ENCODE data around the gene GINS1.
"Not testable (repeated sequence)": the region's sequence is repeated elsewhere in the genome, so short reads cannot be mapped to it uniquely, and the experiment has no call there.

Gene GINS1

DNA sequence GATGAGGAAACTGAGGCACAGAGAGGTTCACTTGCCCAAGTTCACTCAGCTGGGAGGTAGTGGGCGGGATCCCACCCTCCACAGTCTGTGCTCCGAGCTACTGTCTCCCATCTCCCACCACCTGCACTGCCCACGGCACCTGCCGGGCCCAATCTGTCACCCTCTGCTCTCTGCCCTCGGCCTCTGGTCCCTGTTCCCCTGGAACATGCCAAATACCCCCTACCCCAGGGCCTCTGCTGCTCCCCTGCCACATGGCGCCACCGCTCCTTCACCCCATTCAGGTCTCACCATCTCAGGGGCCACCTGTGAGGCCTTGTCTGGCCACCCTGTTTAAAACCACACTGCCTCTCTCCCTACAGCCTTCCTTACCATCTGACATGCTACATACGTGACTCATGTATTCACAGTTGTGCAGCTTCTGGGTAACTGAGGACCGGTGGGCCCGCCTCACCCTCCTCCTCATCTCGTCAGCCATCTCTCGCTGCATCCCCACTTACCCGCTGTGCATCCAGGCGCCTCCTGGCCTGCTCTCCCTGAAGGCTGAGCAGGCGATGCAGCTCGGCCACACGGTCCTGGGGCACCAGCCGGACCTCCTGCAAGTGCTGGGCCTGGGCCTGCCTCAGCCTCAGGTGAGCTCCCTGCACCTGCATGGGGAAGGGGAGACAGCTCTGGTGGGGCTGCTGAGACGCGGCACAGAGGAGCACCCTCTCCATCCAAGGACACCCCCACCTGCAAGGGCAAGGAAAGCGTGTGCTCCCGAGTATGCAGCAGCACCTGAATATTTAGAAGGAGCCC, 50.6 kb downstream of the GINS1 start:
- peak; percentile 18 for DNase-seq

GRCh38 chr20:25459111-25459830, 51.8 kb downstream of the GINS1 start:
- no peak for DNase-seq

DNA sequence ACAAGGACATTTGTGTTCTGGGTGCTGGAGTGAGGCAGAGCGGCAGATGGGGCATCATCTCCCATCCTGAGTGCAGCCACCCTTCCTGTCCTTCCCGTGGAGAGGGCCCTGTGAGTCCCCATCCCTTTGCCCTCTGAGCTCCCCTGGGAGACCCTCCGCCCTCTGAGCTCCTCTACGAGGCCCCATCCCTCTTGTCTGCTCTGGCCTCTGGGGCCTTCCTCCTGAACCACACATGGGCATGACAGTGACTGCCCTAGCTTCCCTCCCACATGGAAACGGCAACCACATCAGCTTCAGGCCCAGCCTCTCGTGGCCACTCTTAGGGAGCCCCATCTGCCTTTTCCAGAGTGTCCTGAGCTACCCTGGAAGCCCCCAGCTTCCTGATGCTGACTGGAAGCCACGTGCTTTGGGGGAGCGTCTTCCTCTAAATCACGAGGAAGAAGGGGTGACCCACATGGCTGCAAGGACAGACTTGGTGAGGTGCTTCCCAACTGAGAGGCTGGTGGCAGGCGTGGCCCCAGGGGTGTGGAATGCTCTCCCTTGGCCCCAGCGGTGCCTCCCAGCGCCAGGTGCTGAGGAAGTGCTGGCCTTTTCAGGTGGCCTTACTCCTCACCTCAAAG, 52.6 kb downstream of the GINS1 start:
- no peak for DNase-seq

DNA sequence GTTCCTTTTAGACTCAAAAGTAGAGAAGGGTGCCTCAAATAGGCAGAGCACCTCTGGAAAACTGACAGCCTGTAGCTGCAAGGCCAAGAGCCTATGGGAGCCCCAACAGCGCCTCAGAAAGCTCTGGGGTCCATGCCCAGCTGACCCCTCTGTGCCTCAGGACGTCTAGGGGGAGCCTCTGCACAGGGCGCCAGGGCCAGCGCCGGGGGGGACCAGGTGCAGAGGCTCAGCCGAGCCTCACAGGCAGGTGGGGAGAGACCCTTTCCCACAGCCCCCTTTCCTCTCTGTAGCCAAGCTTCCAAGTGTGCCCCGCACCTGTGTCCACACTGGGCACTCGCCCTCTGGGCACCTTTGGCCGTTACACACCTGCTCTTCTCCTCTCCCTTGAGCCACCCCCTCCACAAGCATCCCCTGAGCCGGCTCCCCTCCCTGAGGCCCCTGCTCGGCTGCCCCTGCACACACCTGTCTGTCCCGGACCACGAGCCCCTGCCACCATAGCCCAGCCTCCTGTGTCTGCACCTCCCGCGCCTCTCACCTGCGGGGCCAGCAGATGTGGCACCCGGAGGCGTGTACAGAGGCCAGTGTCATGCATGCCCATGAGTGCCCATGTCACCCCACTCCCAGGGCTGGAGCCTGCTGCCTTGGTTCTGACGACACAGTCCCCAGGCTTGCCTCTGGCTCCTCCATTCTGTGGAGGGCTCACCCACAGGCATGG, 53.2 kb downstream of the GINS1 start:
- DNase-seq = no peak

DNA sequence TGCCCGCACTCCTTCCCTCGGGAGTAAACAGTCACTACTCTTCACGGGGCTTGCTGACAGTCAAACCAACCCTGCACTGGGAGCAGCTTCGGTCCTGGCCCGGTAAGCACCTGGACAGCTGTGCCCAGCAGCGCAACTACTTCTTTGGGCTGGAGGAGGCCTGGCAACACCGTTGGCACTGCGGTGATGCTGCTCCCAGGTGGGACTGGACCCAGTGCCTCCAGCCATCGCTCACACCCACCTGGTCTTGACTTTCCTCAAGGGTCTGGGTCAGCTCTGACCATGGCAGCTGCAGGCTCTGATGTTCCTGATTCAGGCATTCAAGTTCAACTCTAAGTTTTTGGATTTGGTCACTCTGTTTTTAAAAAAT, 53.8 kb downstream of the GINS1 start:
- no peak for DNase-seq

DNA sequence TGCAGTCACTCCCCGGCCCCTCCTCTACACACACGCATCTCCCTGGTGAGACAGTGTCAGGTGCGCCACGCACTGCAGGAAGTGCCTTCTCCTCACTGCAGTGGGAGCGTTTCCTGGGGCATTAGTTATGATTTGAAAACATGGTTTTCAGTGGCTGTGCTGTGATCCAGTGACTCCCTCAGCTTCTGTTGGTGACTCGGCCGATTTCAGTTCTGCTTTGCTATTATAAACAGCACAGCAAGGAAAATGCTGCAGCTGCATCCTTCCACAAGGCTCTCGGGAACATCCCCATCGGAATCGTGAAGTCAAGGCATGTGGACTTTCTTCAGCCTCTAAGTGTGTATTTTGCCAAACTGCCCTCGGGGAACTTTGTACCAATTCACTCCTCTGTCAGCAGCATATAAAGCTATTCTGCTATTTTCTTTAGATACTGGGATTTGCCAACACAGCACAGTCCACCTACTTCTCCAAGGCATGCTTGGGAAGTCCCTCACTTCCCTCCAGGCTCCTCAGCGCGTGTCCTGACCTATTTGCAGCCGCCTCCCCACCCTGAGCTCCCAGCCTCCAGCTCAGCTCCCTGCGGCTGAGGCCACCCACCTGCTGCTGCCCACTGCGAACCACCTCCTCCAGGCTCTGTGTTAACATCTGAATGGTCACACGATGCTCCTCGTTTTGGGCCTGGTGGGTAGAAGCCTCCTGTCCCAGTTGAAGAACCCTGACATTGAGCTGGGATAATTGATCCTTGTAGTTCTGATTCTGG, 54.5 kb downstream of the GINS1 start:
- no peak for DNase-seq

- DNase-seq = no peak
Observed at GRCh38 chr20:25464501-25465242, 57.2 kb downstream of the GINS1 start.

DNA sequence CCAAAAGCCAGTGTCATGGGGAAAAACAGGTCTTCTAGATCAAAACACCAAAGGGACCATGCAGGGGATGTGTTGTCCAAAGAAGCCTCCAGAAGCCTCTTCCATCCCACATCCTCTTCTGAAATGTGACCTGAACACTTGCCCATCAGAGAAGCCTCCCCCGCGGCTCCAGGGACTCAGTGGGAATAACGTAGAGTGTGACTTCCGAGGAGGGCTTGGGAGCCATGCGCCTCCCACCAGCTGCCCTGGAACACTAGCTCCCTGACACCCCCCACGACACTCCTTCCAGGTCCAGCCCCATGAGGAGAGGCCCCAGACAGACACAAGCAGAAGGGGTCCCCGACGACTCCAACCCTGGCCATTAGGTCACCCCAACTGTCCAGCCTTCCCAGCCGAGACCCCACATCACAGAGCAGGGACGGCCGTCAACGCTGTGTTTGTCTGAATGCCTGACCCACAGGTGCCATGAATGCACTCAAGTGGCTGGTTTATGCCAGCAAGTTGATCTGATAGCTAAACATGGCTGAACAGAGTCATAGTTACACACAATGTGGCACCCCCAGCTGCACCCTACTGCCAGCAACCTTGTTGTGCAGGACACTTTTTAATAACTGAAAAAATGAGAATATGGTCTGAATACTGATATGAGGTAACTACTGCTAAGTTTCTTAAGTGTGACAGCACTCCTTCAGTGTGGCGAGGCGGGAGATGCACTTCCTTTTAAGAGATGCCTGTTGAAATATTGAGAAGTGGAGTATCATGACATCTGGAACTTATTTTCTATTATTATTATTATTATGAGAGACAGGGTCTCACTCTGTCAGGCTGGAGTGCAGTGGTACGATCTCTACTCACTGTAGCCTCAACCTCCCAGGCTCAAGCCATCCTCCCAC, 58.0 kb downstream of the GINS1 start:
- no peak for DNase-seq

DNA sequence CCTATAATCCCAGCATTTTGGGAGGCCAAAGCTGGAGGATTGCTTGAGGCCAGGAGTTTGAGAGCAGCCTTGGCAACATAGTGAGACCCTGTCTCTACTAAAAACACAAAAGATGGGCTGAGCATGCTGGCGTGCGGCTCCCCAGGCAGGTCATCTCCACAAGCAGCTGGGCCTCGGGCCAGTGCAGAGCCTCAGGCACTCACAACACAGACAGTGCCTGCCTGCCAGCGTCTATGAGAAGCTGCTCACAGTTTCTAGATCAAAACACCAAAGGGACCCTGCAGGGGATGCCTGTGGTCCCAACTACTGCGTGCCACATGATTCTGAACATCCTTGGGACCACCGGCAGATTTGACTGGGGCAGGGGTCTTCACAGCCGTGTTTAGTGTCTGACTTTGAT, 59.4 kb downstream of the GINS1 start:
- no peak for DNase-seq

DNA sequence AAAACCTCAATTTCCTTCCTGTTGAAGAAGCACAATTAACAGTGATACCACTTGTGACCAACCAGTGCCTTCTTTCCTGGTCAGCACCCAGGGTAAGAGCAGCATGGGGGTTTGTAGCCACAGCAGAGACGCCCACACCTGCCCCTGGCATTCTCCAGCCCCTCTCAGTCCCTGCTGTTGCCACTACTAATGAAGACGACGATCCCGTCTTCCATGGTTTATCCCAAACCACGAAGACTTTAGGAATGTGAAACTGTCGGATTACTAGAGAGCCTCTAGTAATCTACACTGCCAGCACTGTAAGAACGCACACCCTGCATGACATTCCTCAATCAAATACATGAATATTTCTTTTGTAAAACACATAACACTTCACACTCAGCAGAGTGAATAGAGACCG, 60.0 kb downstream of the GINS1 start:
- DNase-seq = no peak

DNA sequence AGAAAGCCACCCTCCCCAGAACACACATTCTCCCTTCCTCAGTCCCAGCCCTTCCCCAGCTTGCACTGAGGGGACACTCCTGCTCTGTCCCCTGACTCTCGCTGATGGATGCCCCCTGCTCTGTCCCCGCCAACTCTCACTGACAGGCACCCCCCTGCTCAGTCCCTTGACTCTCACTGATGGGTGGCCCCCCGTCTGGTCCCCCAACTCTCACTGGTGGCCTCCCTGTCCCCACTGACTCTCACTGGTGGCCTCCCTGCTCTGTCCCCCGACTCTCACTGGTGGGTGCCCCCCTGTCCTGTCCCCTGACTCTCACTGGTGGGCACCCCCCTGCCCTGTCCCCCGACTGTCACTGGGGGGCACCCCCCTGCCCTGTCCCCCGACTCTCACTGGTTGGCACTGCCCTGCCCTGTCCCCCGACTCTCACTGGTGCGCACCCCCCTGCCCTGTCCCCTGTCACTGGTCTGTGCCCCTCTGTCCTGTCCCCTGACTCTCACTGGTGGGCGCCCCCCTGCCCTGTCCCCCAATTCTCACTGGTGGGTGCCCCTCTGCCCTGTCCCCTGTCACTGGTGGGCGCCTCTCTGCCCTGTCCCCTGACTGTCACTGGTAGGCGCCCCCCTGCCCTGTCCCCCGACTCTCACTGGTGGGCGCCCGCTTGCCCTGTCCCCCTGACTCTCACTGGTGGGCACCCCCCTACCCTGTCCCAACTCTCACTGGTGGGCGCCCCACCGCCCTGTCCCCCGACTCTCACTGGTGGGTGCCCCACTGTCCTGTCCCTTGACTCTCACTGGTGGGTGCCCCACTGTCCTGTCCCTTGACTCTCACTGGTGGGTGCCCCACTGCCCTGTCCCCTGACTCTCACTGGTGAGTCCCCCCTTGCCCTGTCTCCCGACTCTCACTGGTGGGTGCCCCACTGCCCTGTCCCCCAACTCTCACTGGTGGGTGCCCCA, 60.9 kb downstream of the GINS1 start:
- no peak for DNase-seq

DNA sequence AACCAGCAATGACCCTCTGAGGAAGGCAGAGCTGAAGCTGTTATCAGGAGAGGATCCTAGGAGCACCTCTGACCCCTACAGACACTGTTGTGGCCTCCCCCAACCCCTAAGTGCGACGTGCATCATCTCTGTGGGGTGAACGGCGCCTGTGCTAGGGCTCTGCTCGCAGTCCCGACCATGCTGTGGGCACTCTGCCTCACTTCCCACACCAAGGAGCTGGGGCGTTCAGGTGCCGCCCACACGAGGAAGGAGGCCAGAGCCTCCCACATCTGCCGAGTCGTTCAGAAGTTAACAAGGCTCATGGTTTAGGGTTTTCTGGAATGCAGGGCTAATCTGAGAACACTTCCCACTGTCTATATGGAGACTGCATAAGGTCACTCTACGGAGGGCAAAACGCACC, 62.1 kb downstream of the GINS1 start:
- DNase-seq = no peak

- DNase-seq = peak; percentile 61
Observed at GRCh38 chr20:25470045-25470444, 62.6 kb downstream of the GINS1 start.

DNA sequence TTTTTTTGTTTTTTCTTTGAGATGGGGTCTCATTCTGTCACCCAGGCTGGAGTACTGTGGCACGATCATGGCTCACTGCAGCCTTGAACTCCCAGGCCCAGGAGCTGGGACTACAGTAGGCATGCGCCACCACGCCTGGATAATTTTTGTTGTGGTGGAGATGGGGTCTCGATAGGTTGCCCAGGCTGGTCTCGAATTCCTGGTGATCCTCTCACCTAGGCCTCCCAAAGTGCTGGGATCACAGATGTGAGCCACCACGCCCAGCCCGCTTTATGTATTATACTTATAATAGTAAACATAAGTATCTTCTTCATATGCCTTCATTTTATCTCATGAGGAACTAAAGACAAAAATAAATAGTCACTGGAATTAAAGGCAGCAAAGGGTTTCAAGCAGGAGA, 63.5 kb downstream of the GINS1 start:
- no peak for DNase-seq

- DNase-seq = not testable (repeated sequence)
Observed at GRCh38 chr20:25473297-25473696, 65.8 kb downstream of the GINS1 start.

DNA sequence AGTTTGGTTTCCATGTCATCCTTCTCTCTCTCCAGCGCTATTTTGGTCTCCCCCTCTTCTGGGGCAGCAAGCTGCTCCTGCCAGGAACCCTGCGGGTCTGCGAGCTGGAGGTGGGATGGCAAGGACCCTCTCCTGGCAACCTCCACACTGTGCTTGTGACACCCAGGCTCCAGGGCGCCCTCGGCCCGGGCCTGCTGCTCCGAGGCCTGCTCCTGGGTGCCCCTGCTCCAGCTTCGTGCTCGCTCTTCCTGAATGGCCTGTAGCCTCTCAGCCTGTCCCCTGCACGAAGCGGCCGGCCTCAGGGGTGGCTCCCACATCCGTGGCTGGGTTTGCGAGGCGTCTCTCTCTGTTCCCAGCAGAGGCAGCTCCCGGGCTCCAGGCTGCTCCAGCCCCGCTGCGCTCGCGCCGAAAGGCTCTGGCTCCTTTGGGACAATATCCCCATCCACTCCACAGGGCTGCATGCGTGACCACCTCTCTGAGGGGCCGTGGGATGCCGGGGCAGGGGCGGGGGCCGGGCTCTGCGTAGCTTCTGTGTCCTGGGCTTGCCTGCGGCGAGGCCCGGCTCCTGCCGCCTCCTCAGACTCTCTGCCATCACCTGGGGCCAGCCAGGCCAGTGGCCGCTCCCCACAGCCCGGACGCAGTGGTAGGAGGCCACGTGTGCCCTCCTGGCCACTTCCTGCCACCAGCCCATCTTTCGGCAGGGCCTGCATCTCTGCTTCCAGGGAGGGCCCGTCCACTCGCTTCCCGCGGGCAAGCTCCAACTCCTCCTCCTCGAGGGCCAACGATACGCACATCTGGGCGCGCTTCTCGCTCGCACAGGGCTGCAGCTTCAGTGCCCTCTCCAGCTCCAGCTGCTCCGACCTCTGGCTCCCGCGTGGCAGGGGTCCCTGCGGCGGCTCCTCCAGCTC, 68.9 kb downstream of the GINS1 start:
- no peak for DNase-seq

DNA sequence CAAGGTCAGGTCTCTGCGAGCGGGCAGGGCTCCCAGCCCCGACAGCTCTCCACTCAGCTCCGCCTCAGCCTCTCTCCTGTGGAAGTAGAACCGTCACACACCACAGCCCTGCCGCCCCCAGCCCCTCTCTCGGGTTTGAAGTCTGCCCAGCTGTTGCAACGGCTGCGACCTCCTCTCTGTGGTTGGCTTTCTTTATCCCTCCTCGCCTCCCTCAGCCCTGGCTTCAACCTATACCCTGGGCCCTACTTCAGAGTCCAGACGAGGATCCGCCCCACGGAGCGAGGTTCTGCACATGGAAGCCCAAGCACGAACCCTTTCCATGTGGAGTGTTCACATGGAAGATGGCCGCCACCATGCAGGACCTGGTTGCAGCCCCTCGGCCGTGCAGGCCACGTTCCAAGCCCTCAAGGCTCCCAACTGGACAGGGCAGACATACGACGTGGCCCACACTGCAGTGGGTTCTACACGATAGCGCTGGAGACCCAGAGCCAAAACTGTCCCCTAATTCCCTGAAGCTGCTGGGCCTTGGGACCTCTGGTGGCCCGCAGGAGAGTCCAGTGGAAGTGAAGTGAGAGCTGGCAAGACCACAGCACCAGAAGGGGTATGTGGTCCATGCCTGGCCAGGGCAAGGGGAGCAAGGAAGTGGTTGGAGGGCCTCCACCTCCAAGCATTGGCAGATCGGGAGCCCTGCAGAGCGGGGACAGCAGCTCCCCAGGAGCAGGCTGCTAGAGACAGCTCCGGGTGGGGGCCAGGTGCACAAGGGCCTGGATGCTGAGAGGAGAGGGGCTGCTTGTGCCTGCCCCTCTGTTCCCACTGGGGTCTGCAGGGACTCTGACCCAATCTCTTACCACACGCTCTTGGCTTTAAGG, 69.8 kb downstream of the GINS1 start:
- DNase-seq = no peak

Data from activated CD8-positive, alpha-beta memory T cell treated with anti-CD3 and anti-CD28 coated beads, Interleukin-2, amount 50 U/mL, for 48 hours (primary cell).